ENCODE measurements around the gene MGAT2. TPM values are rescaled to one million over a fixed set of nuclear protein-coding genes. Genes with fewer than 3 reads are reported as not detected.
"Not testable (repeated sequence)": the region's sequence is repeated elsewhere in the genome, so short reads cannot be mapped to it uniquely, and the experiment has no call there.

The MGAT2 gene
- polyA plus RNA-seq, 4 donors = 8.1 to 23.5 (median 10.9) TPM

DNA sequence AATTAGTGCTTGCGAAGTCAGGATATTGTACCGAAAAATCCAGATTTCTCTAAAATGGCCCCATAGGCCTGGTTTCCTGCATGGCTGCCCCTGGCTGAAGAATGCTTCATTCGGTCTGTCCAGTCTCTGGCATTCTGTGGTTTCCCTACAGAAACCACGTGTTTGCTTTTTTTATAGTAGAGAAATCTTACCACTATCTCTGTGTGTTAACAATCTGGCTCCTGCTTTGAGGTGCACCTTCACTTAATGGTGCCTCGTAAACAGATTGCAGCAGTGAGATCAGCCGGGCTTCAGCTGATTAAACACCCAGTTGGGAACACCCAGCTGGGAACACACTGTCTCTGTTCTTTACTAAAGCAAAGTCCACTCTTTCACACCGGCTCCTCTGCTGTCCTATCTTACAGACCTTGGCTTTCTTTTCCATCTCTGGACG lies 21.1 kb downstream of the MGAT2 start:
- no peak for DNase-seq (ENCODE audit: low read depth in 4 of 4, low spot score in 3 of 4)

DNA sequence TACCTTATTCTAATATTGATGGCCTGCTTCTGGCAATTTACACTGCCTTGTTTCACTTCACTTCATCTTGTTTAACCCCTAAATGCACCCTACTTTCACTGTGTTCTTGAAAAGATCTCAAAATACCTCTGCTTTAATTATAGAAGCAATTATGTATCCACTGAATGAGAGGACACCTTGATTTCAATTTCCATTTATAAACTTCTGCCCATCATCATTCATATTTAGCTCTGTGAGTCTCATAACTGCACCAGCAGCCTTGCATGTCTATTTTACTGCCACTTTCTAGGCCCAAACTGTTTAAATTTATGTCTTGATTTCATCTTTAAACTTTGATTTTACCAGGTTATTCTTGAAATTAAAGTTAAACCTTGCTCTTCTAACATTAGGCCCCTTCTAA lies 21.6 kb downstream of the MGAT2 start:
- DNase-seq (ENCODE audit: low read depth in 4 of 4, low spot score in 3 of 4) = no peak

- no peak for DNase-seq (ENCODE audit: low read depth in 4 of 4, low spot score in 3 of 4)
Observed at GRCh38 chr14:49653508-49653907, 32.9 kb downstream of the MGAT2 start.

DNA sequence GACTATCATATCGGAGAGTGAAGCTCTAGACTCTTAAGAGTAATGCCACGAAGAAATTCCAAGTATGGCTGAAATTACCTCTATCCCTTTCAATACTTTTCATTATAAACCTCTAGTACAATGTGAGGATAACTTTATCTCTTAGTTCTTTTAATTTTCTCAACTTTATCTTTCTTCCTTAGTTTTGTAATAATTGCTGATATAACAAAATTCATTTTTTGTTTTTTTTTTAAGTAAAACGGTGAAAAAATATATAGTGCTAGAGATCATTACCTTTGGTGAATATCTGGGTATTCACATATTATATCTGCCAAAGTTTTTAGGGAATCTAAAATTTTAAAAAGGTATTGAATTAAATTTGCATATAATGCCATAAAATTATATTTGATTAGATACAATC lies 33.9 kb downstream of the MGAT2 start:
- no peak for DNase-seq (ENCODE audit: low read depth in 4 of 4, low spot score in 3 of 4)

DNA sequence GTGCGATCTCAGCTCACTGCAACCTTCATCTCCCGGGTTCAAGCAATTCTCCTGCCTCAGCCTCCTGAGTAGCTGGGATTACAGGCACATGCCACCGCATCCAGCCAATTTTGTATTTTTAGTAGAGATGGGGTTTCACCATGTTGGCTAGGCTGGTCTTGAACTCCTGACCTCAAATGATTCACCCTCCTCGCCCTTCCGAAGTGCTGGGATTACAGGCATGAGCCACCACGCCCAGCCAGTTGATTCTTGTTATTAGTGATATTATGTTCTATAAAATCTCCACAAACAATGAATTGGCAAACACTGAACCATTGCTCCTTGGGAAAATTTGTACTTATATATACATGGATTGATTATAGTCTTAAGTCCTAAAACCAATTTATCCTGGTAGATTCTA lies 36.9 kb downstream of the MGAT2 start:
- not testable (repeated sequence) for DNase-seq (ENCODE audit: low read depth in 4 of 4, low spot score in 3 of 4)

DNA sequence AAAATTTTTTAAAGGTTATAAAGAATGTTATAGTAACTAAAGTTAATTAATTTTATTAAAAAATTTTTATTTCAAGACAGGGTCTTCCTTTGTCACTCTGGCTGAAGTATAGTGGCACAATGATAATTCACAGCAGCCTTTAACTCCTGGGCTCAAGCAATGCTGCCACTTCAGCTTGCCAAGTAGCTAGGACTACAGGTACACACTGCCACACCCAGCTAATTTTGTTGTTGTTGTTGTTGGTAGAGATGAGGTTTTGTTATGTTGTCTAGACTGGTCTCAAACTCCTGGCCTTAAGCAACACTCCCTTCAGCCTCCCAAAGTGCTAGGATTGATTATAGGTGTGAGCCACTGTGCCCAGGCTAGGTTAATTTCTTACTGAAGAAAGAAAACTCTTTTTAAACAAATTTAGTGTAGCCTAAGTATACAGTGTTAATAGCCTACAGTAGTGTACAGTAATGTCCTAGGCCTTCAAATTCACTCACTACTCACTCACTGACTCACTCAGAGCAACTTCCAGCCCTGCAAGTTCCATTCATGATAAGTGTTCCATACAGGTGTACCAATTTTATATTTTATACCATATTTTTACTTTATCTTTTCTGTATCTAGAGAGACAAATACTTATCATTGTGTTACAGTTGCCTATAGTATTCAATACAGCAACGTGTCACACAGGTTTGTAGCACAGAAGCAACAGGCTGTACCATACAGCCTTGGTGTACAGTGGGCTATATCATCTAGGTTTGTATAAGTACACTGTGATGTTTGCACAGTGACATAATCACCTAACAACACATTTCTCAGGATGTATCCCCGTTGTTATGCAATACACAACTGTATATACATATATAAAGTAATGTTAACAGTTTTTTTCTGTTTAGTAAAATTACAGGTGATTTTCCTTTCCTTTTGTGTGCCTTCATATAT lies 39.2 kb downstream of the MGAT2 start:
- no peak for DNase-seq (ENCODE audit: low read depth in 4 of 4, low spot score in 3 of 4)

GRCh38 chr14:49670475-49670874 lies 49.9 kb downstream of the MGAT2 start:
- DNase-seq (ENCODE audit: low read depth in 4 of 4, low spot score in 3 of 4) = no peak

Other genes starting within 250 kb of the MGAT2 start
- 1,000 to 10,000 TPM; 1,296 to 1,761 (median 1,423) TPM for gene RPS29, start 34.4 kb upstream of the MGAT2 start, polyA plus RNA-seq (ENCODE audit: insufficient read length in 4 of 4)
- 10 to 100 TPM; 12.0 to 15.7 (median 12.5) TPM for gene LRR1, start 21.9 kb upstream of the MGAT2 start, polyA plus RNA-seq (ENCODE audit: insufficient read length in 4 of 4)
- gene RPL36AL, start 173 bp upstream of the MGAT2 start, polyA plus RNA-seq (ENCODE audit: insufficient read length in 4 of 4) = 100 to 1,000 TPM; 170 to 219 (median 194) TPM
- 10 to 100 TPM; 16.1 to 20.5 (median 18.3) TPM for gene DNAAF2, start 14.4 kb downstream of the MGAT2 start, polyA plus RNA-seq (ENCODE audit: insufficient read length in 4 of 4)
- 10 to 100 TPM; 12.9 to 19.4 (median 15.2) TPM for gene POLE2, start 67.4 kb downstream of the MGAT2 start, polyA plus RNA-seq (ENCODE audit: insufficient read length in 4 of 4)
- 1 to 10 TPM; 4.2 to 7.3 (median 6.5) TPM for gene KLHDC1, start 72.3 kb downstream of the MGAT2 start, polyA plus RNA-seq (ENCODE audit: insufficient read length in 4 of 4)
- 100 to 1,000 TPM; 134 to 162 (median 153) TPM for gene KLHDC2, start 147.4 kb downstream of the MGAT2 start, polyA plus RNA-seq (ENCODE audit: insufficient read length in 4 of 4)
- gene NEMF, start 232.0 kb downstream of the MGAT2 start, polyA plus RNA-seq (ENCODE audit: insufficient read length in 4 of 4) = 10 to 100 TPM; 75.0 to 92.2 (median 84.3) TPM

Measured in right renal pelvis (tissue), 4 donors.